Body of pancreas (tissue), 4 donors: ENCODE results near the gene VSTM4. TPM values are rescaled to one million over a fixed set of nuclear protein-coding genes. Genes with fewer than 3 reads are reported as not detected.

Source experiments
- ATAC-seq: fragments of 150-250 bp; one replicate; pipeline ENCODE4 v1.9.1; 2016
- DNase-seq, 4 donors: peaks; one replicate each; pipeline ENCODE4 v3.0.0-alpha.2; 2019
- H3K27ac ChIP-seq, 4 donors: fragments of 200-600 bp; sonication (generic); 1 replicate in 3 of 4; 2 replicates in 1 of 4; pipeline versions ENCODE4 v1.5.1 to v1.6.1; 2016 to 2019; ENCODE audit warnings: mild to moderate bottlenecking in 1 of 4, mixed read lengths in 1 of 4, moderate library complexity in 1 of 4
- H3K27me3 ChIP-seq, 2 donors: fragments of 200-600 bp; sonication (generic); one replicate each; pipeline ENCODE4 v1.6.0; 2016; ENCODE audit warnings: mild to moderate bottlenecking in 1 of 2
- H3K36me3 ChIP-seq, 2 donors: fragments of 200-600 bp; sonication (generic); replicated peaks in 1 of 2; 2 replicates each; pipeline ENCODE4 v1.5.1; 2016; ENCODE audit warnings: low read depth in 2 of 2; ENCODE audit not compliant: insufficient read depth in 1 of 2
- H3K4me1 ChIP-seq: fragments of 200-600 bp; sonication (generic); one replicate; pipeline ENCODE4 v1.6.0; 2016
- H3K4me3 ChIP-seq, 2 donors: fragments of 200-600 bp; sonication (generic); 1 replicate in 1 of 2; 2 replicates in 1 of 2; pipeline ENCODE4 v1.5.1; 2016 to 2019
- H3K9me3 ChIP-seq, 3 donors: fragments of 200-600 bp; sonication (generic); 1 replicate in 2 of 3; 2 replicates in 1 of 3; pipeline ENCODE4 v1.5.1; 2016
- POLR2A ChIP-seq, 3 donors: fragments of 450-650 bp; IDR thresholded peaks; one replicate each; pipeline ENCODE4 v1.6.1; 2016; ENCODE audit warnings: antibody characterized with exemption in 3 of 3, mild to moderate bottlenecking in 2 of 3
- WGBS, 2 donors: methylation state at CpG; one replicate each; pipeline ENCODE4 v1.1.5; 2017; 5-methylcytosine and 5-hydroxymethylcytosine counted together
- intact Hi-C: fragments of 100-400 bp; cut with DNase I; formaldehyde crosslinking; loops from one replicate; pipeline ENCODE4 v1.15.1; 2023
- total RNA-seq, 2 donors: library from RNA; depleted of rRNA; stranded (reverse); fragments of >200 nt; gene quantifications; one replicate each; pipeline ENCODE4 v1.1.0, GENCODE V29; 2016
- TF ChIP-seq, protein P1 (sequence below), 7 experiments: fragments of 450-650 bp in 4 of 7; fragments of 200-600 bp in 3 of 7; sonication (generic) in 3 of 7; IDR thresholded peaks; one replicate each; pipeline ENCODE4 v1.5.1; 2016 to 2019; ENCODE audit warnings: antibody characterized with exemption in 7 of 7

The VSTM4 gene
- total RNA-seq, 2 donors from 2014 or later, result 3.4 to 5.6 TPM

DNA sequence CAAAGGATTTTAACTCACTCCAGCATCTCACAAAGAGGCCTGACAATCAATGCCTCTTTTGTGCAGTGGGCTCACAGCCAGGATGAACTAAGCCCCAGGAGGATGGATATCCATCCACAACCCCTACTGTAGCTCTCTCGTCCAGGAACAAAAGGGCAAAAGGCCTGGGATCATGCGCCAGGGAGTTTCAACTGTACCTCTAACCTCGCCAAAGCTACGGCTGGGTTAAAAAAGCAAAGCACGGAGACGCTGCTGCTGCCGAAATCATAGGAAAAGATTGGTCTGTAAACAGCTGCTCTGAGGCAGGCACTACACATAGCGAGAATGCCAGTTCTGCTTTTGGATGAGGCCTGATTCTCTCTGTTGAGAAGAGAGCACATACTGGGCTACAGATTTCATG is 32.1 kb downstream of the VSTM4 start:
- Histone ChIP-seq H3K27ac (no peak overlapping the region), H3K4me3 (no peak overlapping the region), H3K4me1 (no peaks in the 10 kb centered on the region), H3K36me3 (no peaks in the 10 kb centered on the region), H3K27me3 (no peaks in the 10 kb centered on the region), H3K9me3 (no peaks in the 10 kb centered on the region)
- 75 to 79% methylated on average over 8 of the region's 8 CpGs for WGBS, 2 donors
- ATAC-seq (no peak), DNase-seq (peak in 1 of 4 donors; percentile 12)
- intact Hi-C loops, result no loop called here
- TF ChIP-seq, protein P1, sequence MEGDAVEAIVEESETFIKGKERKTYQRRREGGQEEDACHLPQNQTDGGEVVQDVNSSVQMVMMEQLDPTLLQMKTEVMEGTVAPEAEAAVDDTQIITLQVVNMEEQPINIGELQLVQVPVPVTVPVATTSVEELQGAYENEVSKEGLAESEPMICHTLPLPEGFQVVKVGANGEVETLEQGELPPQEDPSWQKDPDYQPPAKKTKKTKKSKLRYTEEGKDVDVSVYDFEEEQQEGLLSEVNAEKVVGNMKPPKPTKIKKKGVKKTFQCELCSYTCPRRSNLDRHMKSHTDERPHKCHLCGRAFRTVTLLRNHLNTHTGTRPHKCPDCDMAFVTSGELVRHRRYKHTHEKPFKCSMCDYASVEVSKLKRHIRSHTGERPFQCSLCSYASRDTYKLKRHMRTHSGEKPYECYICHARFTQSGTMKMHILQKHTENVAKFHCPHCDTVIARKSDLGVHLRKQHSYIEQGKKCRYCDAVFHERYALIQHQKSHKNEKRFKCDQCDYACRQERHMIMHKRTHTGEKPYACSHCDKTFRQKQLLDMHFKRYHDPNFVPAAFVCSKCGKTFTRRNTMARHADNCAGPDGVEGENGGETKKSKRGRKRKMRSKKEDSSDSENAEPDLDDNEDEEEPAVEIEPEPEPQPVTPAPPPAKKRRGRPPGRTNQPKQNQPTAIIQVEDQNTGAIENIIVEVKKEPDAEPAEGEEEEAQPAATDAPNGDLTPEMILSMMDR (IDR thresholded peaks at IDR 0.05), result no peak
- TF ChIP-seq POLR2A (IDR thresholded peaks at IDR 0.05), result no peak

- Histone ChIP-seq H3K4me1 (no peaks in the 10 kb centered on the region), H3K4me3 (no peak overlapping the region), H3K9me3 (no peaks in the 10 kb centered on the region), H3K27ac (no peak overlapping the region), H3K27me3 (no peaks in the 10 kb centered on the region), H3K36me3 (no peaks in the 10 kb centered on the region)
- intact Hi-C loops, result no loop called here
- ATAC-seq (no peak), DNase-seq (no peak)
- 85 to 100% methylated on average over 2 of the region's 2 CpGs for WGBS, 2 donors
- TF ChIP-seq, protein P1 (IDR thresholded peaks at IDR 0.05), result no peak
- no peak for TF ChIP-seq POLR2A (IDR thresholded peaks at IDR 0.05)
Observed at GRCh38 chr10:49082766-49083165, 32.6 kb downstream of the VSTM4 start.

- H3K4me3 ChIP-seq, result no peak overlapping the region
- DNase-seq (no peak), ATAC-seq (no peak)
- H3K27me3 ChIP-seq, result no peaks in the 10 kb centered on the region
- no peaks in the 10 kb centered on the region for H3K9me3 ChIP-seq
- WGBS, 2 donors, result 69 to 71% methylated on average over 7 to 9 of the region's 9 CpGs
- no peak for TF ChIP-seq POLR2A (IDR thresholded peaks at IDR 0.05)
- TF ChIP-seq, protein P1 (IDR thresholded peaks at IDR 0.05), result no peak
- intact Hi-C loops, result no loop called here
- H3K4me1 ChIP-seq, result no peaks in the 10 kb centered on the region
- H3K36me3 ChIP-seq, result no peaks in the 10 kb centered on the region
- H3K27ac ChIP-seq, result no peak overlapping the region
Observed at GRCh38 chr10:49081547-49082275, 33.6 kb downstream of the VSTM4 start.

DNA sequence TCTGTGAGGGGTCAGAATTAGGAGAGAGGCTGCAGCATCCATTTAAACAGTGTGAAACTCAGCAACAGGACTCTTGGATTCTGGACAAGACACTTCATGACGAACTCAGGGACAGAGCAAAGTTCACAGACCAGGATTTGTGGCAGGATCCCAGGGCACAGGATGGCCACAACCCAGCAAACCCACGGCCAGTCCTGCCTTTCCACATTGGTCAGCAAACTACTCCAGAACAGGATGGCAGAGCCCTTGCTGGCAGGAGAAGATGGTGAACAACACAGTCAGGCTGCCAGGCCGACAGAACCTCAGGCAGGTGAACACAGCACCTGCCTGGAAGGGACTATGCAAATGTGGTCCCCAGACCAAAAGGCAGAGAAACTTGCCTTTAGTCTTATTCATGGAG is 34.4 kb downstream of the VSTM4 start:
- ATAC-seq (no peak), DNase-seq (no peak)
- no peaks in the 10 kb centered on the region for H3K36me3 ChIP-seq
- intact Hi-C loops, result no loop called here
- 29 to 33% methylated on average over 3 of the region's 3 CpGs for WGBS, 2 donors
- H3K27ac ChIP-seq, result no peak overlapping the region
- no peak overlapping the region for H3K4me3 ChIP-seq
- no peak for TF ChIP-seq POLR2A (IDR thresholded peaks at IDR 0.05)
- TF ChIP-seq, protein P1 (IDR thresholded peaks at IDR 0.05), result no peak
- H3K27me3 ChIP-seq, result no peaks in the 10 kb centered on the region
- H3K9me3 ChIP-seq, result no peaks in the 10 kb centered on the region
- no peaks in the 10 kb centered on the region for H3K4me1 ChIP-seq

- DNase-seq (peak in 2 of 4 donors; percentile 21 to 22), ATAC-seq (no peak)
- Histone ChIP-seq H3K27ac (no peak overlapping the region), H3K36me3 (no peaks in the 10 kb centered on the region), H3K27me3 (no peaks in the 10 kb centered on the region), H3K9me3 (no peaks in the 10 kb centered on the region), H3K4me1 (no peaks in the 10 kb centered on the region), H3K4me3 (no peak overlapping the region)
- intact Hi-C loops, result no loop called here
- 9 to 14% methylated on average over 1 of the region's 1 CpG for WGBS, 2 donors
- TF ChIP-seq, protein P1 (IDR thresholded peaks at IDR 0.05), result no peak
- TF ChIP-seq POLR2A (IDR thresholded peaks at IDR 0.05), result no peak
Observed at GRCh38 chr10:49080071-49080470, 35.3 kb downstream of the VSTM4 start.
